Esophagus muscularis mucosa (tissue), 4 donors: ENCODE data around the gene SS18L1. TPM values are rescaled to one million over a fixed set of nuclear protein-coding genes. Genes with fewer than 3 reads are reported as not detected.

ENCODE experiments used
- DNase-seq: peaks from one replicate; pipeline ENCODE4 v3.0.0-alpha.2; 2017; ENCODE audit errors: extremely low spot score
- H3K27ac ChIP-seq, 4 donors: fragments of 200-600 bp; sonication (generic); replicated peaks in 1 of 4; 1 replicate in 3 of 4; 2 replicates in 1 of 4; pipeline ENCODE4 v1.5.1; 2016 to 2019; ENCODE audit warnings: mild to moderate bottlenecking in 1 of 4
- H3K27me3 ChIP-seq, 4 donors: fragments of 200-600 bp; sonication (generic); one replicate each; pipeline versions ENCODE4 v1.5.1 to v1.6.0; 2016 to 2019
- H3K36me3 ChIP-seq, 4 donors: fragments of 200-600 bp; sonication (generic); one replicate each; pipeline ENCODE4 v1.5.1; 2016 to 2019
- H3K4me1 ChIP-seq, 4 donors: fragments of 200-600 bp; sonication (generic); one replicate each; pipeline ENCODE4 v1.5.1; 2016 to 2019
- H3K4me3 ChIP-seq, 4 donors: fragments of 200-600 bp; sonication (generic); 1 replicate in 2 of 4; 2 replicates in 2 of 4; pipeline ENCODE4 v1.5.1; 2016 to 2019; ENCODE audit warnings: mild to moderate bottlenecking in 4 of 4, moderate library complexity in 1 of 4
- H3K9me3 ChIP-seq, 4 donors: fragments of 200-600 bp; sonication (generic); 1 replicate in 3 of 4; 2 replicates in 1 of 4; pipeline ENCODE4 v1.5.1; 2016 to 2019
- EP300 ChIP-seq: sonication (generic); formaldehyde crosslinking; IDR thresholded peaks from one replicate; pipeline ENCODE4 v1.6.1; 2017; ENCODE audit warnings: antibody characterized with exemption
- POLR2A ChIP-seq: fragments of 450-650 bp; IDR thresholded peaks from one replicate; pipeline ENCODE4 v1.6.1; 2017; ENCODE audit warnings: antibody characterized with exemption, moderate library complexity, mild to moderate bottlenecking, low read depth
- POLR2AphosphoS5 ChIP-seq, 2 donors: sonication (generic); formaldehyde crosslinking; IDR thresholded peaks; one replicate each; pipeline ENCODE4 v1.6.1; 2017; ENCODE audit warnings: antibody characterized with exemption in 2 of 2
- WGBS: methylation state at CpG from one replicate; pipeline ENCODE4 v1.1.5; 2018; 5-methylcytosine and 5-hydroxymethylcytosine counted together
- intact Hi-C: fragments of 100-400 bp; cut with DNase I; formaldehyde crosslinking; loops from one replicate; pipeline ENCODE4 v1.15.1; 2023
- total RNA-seq, 4 donors: library from RNA; depleted of rRNA; stranded (reverse); fragments of >200 nt; gene quantifications; one replicate each; pipeline versions ENCODE4 v1.1.0 to v1.2.1, GENCODE V29; 2016
- TF ChIP-seq, protein P1 (sequence below), 3 experiments: fragments of 200-600 bp in 2 of 3; fragments of 450-650 bp in 1 of 3; sonication (generic) in 2 of 3; IDR thresholded peaks; one replicate each; pipeline ENCODE4 v1.5.1; 2017 to 2019; ENCODE audit warnings: antibody characterized with exemption in 3 of 3, mild to moderate bottlenecking in 2 of 3, moderate library complexity in 1 of 3

SS18L1 gene
- total RNA-seq, 4 donors from 2014 or later = 9.1 to 13.3 (median 10.8) TPM

DNA sequence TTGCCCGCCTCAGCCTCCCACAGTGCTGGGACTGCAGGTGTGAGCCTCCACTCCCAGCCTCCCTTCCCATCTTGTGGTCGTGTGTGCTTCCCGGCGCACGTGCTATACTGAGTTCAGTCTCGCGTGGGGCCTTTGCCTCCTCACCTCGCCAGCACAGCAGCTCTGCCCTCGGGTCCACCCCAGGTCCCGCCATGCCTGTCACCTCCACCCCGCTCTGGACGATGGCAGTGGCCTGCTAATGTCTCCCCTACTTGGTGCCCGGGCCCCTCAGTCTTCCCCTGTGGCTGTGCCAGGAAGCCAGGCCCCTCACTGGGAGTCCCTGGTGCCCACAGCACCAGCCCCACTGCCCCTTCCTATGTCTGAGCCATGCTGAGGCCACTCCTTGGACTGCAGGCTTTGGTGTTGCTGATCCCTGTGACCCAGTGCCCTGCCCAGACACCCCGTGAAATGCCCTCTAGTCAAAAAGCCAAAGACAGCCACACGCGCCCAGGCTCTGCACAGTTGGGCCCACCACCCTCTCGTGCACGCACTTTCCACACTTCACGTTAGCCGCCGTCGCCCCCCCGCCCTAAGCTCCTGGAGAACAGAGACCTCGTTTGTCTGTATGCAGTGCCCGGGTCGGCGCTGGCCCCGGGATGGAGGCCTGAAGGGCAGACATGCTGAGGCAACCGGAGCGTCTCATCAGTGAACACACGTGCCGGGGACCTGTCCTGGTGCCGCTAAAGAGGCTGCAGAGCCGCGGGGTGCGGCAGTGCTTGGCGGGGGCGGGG, 62.2 kb downstream of the SS18L1 start:
- Histone ChIP-seq H3K9me3 (no peaks in the 10 kb centered on the region), H3K4me3 (no peak overlapping the region), H3K27me3 (peaks cover 0 to 25% (median 13%) of the 10 kb centered on the region in 4 donors), H3K36me3 (peaks cover 22 to 31% (median 29%) of the 10 kb centered on the region in 4 donors), H3K4me1 (no peaks in the 10 kb centered on the region), H3K27ac (no peak overlapping the region)
- intact Hi-C loops = no loop called here
- no peak for DNase-seq
- WGBS = 93% methylated on average over 34 of the region's 38 CpGs
- TF ChIP-seq POLR2AphosphoS5 (IDR thresholded peaks at IDR 0.05) (no peak), EP300 (no peak), POLR2A (no peak)
- TF ChIP-seq, protein P1, sequence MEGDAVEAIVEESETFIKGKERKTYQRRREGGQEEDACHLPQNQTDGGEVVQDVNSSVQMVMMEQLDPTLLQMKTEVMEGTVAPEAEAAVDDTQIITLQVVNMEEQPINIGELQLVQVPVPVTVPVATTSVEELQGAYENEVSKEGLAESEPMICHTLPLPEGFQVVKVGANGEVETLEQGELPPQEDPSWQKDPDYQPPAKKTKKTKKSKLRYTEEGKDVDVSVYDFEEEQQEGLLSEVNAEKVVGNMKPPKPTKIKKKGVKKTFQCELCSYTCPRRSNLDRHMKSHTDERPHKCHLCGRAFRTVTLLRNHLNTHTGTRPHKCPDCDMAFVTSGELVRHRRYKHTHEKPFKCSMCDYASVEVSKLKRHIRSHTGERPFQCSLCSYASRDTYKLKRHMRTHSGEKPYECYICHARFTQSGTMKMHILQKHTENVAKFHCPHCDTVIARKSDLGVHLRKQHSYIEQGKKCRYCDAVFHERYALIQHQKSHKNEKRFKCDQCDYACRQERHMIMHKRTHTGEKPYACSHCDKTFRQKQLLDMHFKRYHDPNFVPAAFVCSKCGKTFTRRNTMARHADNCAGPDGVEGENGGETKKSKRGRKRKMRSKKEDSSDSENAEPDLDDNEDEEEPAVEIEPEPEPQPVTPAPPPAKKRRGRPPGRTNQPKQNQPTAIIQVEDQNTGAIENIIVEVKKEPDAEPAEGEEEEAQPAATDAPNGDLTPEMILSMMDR (IDR thresholded peaks at IDR 0.05) = no peak

DNA sequence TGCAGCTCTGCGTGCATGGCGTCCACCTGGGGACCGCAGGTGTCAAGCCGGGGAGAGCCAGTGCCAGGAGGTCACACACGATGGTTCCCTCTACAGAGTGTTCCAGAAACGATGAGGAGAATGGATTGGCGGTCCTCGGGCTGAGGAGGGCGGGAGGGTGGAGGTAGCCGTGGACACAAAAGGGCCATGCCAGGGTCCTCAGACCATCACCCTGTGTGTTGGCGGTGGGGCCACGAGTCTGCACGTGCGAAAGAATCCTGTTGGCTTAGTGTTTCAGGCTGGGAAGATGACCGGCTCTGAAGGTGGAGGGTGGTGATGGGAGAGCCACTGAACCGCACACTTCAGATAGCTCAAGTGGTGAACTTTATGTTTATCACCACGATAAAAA, 62.8 kb downstream of the SS18L1 start:
- H3K27me3 ChIP-seq = peaks cover 0 to 31% (median 19%) of the 10 kb centered on the region in 4 donors
- H3K4me1 ChIP-seq = no peaks in the 10 kb centered on the region
- no peaks in the 10 kb centered on the region for H3K9me3 ChIP-seq
- H3K4me3 ChIP-seq = no peak overlapping the region
- H3K27ac ChIP-seq = no peak overlapping the region
- intact Hi-C loops = no loop called here
- 85% methylated on average over 17 of the region's 17 CpGs for WGBS
- TF ChIP-seq POLR2A = no peak
- no peak for TF ChIP-seq EP300
- TF ChIP-seq, protein P1 (IDR thresholded peaks at IDR 0.05) = no peak
- no peak for TF ChIP-seq POLR2AphosphoS5 (IDR thresholded peaks at IDR 0.05)
- DNase-seq = no peak
- peaks cover 17 to 25% (median 23%) of the 10 kb centered on the region in 4 donors for H3K36me3 ChIP-seq

DNA sequence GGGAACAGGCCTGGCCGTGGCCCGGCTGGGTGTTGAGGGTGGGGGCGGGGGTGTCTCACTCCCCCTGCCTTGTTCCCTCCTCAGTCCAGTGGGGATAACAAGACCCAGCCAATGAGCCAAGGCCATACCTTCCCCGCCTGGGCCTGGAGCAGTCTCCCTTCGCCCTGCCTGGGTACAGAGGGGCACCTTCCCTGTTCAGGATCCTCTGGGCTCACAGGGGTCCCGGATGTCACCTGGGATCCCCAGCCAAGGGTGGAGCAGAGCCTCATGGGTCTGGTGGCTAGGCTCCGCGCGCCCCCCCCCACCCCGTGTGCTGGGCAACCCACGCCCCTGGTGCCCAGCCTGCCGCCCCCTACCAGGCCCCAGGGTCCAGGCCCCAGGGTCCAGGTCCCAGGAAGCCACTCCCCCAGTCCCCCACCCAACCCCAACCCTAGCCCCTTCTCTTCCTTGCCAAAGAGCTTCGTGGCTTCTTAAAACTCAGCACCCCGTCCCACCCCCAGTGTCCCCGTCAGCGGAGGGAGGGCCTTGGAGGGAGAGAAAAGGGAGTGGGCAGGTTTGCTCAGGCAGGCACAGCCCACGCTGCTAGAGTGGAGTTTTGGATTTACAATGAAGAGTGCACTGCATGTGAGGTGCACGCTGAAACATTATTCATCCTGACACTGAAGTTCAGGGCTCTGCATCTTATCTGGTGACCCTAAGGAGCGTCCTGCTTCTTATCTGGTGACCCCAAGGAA, 64.7 kb downstream of the SS18L1 start:
- H3K4me3 ChIP-seq = no peak overlapping the region
- intact Hi-C loops = no loop called here
- peaks cover 0 to 45% (median 31%) of the 10 kb centered on the region in 4 donors for H3K27me3 ChIP-seq
- no peaks in the 10 kb centered on the region for H3K9me3 ChIP-seq
- peaks cover 1 to 8% (median 5%) of the 10 kb centered on the region in 4 donors for H3K36me3 ChIP-seq
- no peak for DNase-seq
- no peak overlapping the region for H3K27ac ChIP-seq
- WGBS = 49% methylated on average over 9 of the region's 19 CpGs
- no peaks in the 10 kb centered on the region for H3K4me1 ChIP-seq
- TF ChIP-seq POLR2A (no peak), POLR2AphosphoS5 (IDR thresholded peaks at IDR 0.05) (no peak), EP300 (no peak)
- TF ChIP-seq, protein P1 (IDR thresholded peaks at IDR 0.05) = no peak

DNA sequence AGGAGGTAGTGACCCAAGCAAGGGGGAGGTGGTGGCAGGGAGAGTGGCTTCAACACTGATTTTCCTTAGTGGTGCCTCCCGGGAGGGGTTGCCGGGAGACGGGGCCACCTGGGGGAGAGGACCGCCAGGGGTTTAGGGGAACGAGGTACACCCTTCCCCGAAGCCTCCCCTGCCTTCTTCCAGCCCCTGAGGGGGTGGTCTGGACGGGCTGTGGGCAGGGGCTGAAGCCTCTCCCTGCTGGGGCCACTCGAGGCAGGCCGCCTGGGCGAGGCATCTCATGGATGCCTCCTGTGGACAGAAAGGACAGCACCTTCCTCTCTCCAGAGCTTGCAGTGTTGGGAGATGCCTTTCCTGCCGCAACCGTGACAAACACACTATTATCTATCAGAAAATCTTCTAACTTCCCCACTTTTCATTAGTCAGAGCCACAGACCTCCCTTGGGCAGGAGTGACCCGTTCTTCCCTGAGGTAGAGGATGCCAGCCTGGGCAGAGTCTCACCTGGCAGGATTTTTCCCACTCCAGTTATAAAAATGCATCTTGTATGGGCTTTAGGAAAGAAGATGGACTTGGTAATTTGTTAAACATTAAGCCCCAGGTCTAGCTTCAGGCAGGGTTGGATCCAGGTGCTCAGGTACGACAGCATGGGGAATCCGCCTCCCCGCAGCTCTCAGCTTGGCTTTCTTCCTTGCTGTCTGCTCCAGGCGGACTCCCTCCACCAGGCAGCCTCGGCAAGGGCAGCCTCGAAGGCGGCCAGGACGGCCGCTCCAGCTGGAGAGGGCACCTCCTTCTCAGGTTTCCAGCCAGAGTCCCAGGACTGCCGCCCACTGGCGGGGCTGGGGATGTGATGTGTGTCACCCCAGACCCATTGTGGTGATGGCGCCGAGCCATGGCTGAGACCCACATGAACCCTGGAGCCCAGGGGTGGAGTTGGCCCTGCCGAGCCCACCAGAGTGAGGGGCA, 65.5 kb downstream of the SS18L1 start:
- Histone ChIP-seq H3K36me3 (no peaks in the 10 kb centered on the region), H3K4me3 (no peak overlapping the region), H3K4me1 (no peaks in the 10 kb centered on the region), H3K9me3 (no peaks in the 10 kb centered on the region), H3K27ac (no peak overlapping the region), H3K27me3 (peaks cover 0 to 50% (median 31%) of the 10 kb centered on the region in 4 donors)
- DNase-seq = no peak
- no peak for TF ChIP-seq EP300
- 30% methylated on average over 8 of the region's 27 CpGs for WGBS
- intact Hi-C loops = no loop called here
